Spleen (tissue), 11 donors: Measurements from ENCODE around the gene SESTD1. TPM values are rescaled to one million over a fixed set of nuclear protein-coding genes. Genes with fewer than 3 reads are reported as not detected.

Experiments
- DNase-seq: peaks from one replicate; pipeline ENCODE4 v3.0.0-alpha.2; 2020
- H3K27ac ChIP-seq, 8 donors: fragments of 200-600 bp; sonication (generic) in 7 of 8; 1 replicate in 4 of 8; 2 replicates in 4 of 8; pipeline versions ENCODE4 v1.5.0 to v1.8.0; 2016 to 2021; ENCODE audit warnings: inconsistent platforms in 4 of 8, mild to moderate bottlenecking in 4 of 8, moderate library complexity in 1 of 8
- H3K27me3 ChIP-seq, 7 donors: fragments of 200-600 bp; sonication (generic) in 6 of 7; replicated peaks in 1 of 7; 1 replicate in 4 of 7; 2 replicates in 3 of 7; pipeline versions ENCODE4 v1.5.0 to v1.8.0; 2016 to 2021; ENCODE audit warnings: inconsistent platforms in 3 of 7, mild to moderate bottlenecking in 1 of 7
- H3K36me3 ChIP-seq, 6 donors: fragments of 200-600 bp; sonication (generic) in 5 of 6; 1 replicate in 4 of 6; 2 replicates in 2 of 6; pipeline versions ENCODE4 v1.5.0 to v1.8.0; 2016 to 2021; ENCODE audit warnings: inconsistent platforms in 2 of 6
- H3K4me1 ChIP-seq, 6 donors: fragments of 200-600 bp; sonication (generic) in 5 of 6; 1 replicate in 3 of 6; 2 replicates in 3 of 6; pipeline versions ENCODE4 v1.5.0 to v1.8.0; 2016 to 2021; ENCODE audit warnings: inconsistent platforms in 3 of 6
- H3K4me3 ChIP-seq, 8 donors: fragments of 200-600 bp; sonication (generic) in 7 of 8; 1 replicate in 4 of 8; 2 replicates in 4 of 8; pipeline versions ENCODE4 v1.5.0 to v1.8.0; 2016 to 2021; ENCODE audit warnings: inconsistent platforms in 4 of 8, mild to moderate bottlenecking in 4 of 8, moderate library complexity in 2 of 8
- H3K9me3 ChIP-seq, 8 donors: fragments of 200-600 bp; sonication (generic) in 7 of 8; 1 replicate in 4 of 8; 2 replicates in 4 of 8; pipeline versions ENCODE4 v1.5.0 to v1.8.0; 2016 to 2021; ENCODE audit warnings: inconsistent platforms in 4 of 8
- CTCF ChIP-seq, 11 experiments: fragments of 200-600 bp in 7 of 11; fragments of 450-650 bp in 4 of 11; sonication (generic) in 4 of 11; IDR thresholded peaks in 8 of 11; conservative IDR thresholded peaks in 3 of 11; 1 replicate in 7 of 11; 2 replicates in 4 of 11; pipeline versions ENCODE4 v1.4.0 to v1.8.0; 2016 to 2021; ENCODE audit warnings: antibody characterized with exemption in 11 of 11, inconsistent platforms in 4 of 11, mild to moderate bottlenecking in 1 of 11
- POLR2A ChIP-seq, 3 donors: fragments of 450-650 bp; IDR thresholded peaks; one replicate each; pipeline ENCODE4 v1.5.1; 2017; ENCODE audit warnings: antibody characterized with exemption in 3 of 3, mild to moderate bottlenecking in 1 of 3
- POLR2AphosphoS5 ChIP-seq, 3 donors: sonication (generic); formaldehyde crosslinking; IDR thresholded peaks; one replicate each; pipeline ENCODE4 v1.5.1; 2017; ENCODE audit warnings: antibody characterized with exemption in 3 of 3
- WGBS, 5 donors: extraction: QIAGEN DNeasy Blood & Tissue Kit in 3 of 5; methylation state at CpG; one replicate each; pipeline versions ENCODE4 v1.1.5 to v1.1.7; 2013 to 2018; 5-methylcytosine and 5-hydroxymethylcytosine counted together
- intact Hi-C: fragments of 100-400 bp; cut with DNase I; formaldehyde crosslinking; loops from one replicate; pipeline ENCODE4 v1.15.0; 2023; ENCODE audit warnings: low total_unique reads
- polyA plus RNA-seq, 3 donors: library from polyadenylated mRNA; stranded (reverse); fragments of 200-250 nt; gene quantifications; one replicate each; pipeline ENCODE4 v1.2.1, GENCODE V29; 2013
- total RNA-seq, 7 donors: library from RNA; depleted of rRNA in 3 of 7; stranded (reverse); fragments of >200 nt in 3 of 7; fragmentation: NEBNext Ultra II Directional in 4 of 7; extraction: Animal tissue kit (Norgen Biotek cat#: 25700) in 4 of 7; gene quantifications; one replicate each; pipeline versions ENCODE4 v1.1.0 to v1.2.1, GENCODE V29; 2016 to 2021
- donor health status: healthy with polysubstance abuse.
- donor health status: DM: no; HTN: no; CAD: no; lungs with moderate emphysema.
- donor health status: DM: no; HTN: no; CAD: no.
- donor health status: Bipolar disorder and iron deficiency.
- donor health status: healthy.
- donor health status: DM: no; HTN: no; CAD: no.
- donor health status: DM: yes; HTN: yes; CAD: no.

The SESTD1 gene
- total and polyA plus RNA-seq, 10 donors = 5.5 to 51.7 (median 24.1) TPM

- intact Hi-C loops = no loop called here
- Histone ChIP-seq H3K27me3 (no peaks in the 10 kb centered on the region), H3K4me3 (no peak overlapping the region), H3K4me1 (peaks cover 8 to 94% (median 33%) of the 10 kb centered on the region in 6 donors), H3K27ac (peak overlapping the region in 4 of 8 donors; percentile 38 to 85 (median 60)), H3K36me3 (no peaks in the 10 kb centered on the region), H3K9me3 (peaks cover 0 to 23% (median 0%) of the 10 kb centered on the region in 8 donors)
- 9 to 17% (median 13%) methylated on average over 1 of the region's 1 CpG for WGBS, 5 donors
- DNase-seq = no peak
- no peak for TF ChIP-seq POLR2A (IDR thresholded peaks at IDR 0.05)
- no peak for TF ChIP-seq POLR2AphosphoS5 (IDR thresholded peaks at IDR 0.05)
- TF ChIP-seq CTCF (IDR thresholded peaks at IDR 0.05 in 8 of 11, conservative IDR thresholded peaks at IDR 0.05 in 3 of 11) = no peak
These were observed 11.4 kb downstream of the SESTD1 start for GRCh38 chr2:179253226-179253625.

GRCh38 chr2:179252423-179252822, 12.2 kb downstream of the SESTD1 start:
- DNase-seq = no peak
- intact Hi-C loops = no loop called here
- Histone ChIP-seq H3K36me3 (no peaks in the 10 kb centered on the region), H3K27ac (peak overlapping the region in 5 of 8 donors; percentile 36 to 85 (median 53)), H3K4me3 (no peak overlapping the region), H3K27me3 (no peaks in the 10 kb centered on the region), H3K9me3 (peaks cover 0 to 23% (median 0%) of the 10 kb centered on the region in 8 donors), H3K4me1 (peaks cover 11 to 96% (median 41%) of the 10 kb centered on the region in 6 donors)
- TF ChIP-seq POLR2AphosphoS5 (IDR thresholded peaks at IDR 0.05) = no peak
- TF ChIP-seq POLR2A (IDR thresholded peaks at IDR 0.05) = no peak
- no peak for TF ChIP-seq CTCF (IDR thresholded peaks at IDR 0.05 in 8 of 11, conservative IDR thresholded peaks at IDR 0.05 in 3 of 11)
- 52 to 57% (median 55%) methylated on average over 2 of the region's 2 CpGs for WGBS, 5 donors

GRCh38 chr2:179251870-179252269, 12.8 kb downstream of the SESTD1 start:
- intact Hi-C loops = no loop called here
- no peak for DNase-seq
- Histone ChIP-seq H3K36me3 (no peaks in the 10 kb centered on the region), H3K9me3 (peaks cover 0 to 23% (median 0%) of the 10 kb centered on the region in 8 donors), H3K4me1 (peaks cover 11 to 98% (median 44%) of the 10 kb centered on the region in 6 donors), H3K27ac (peak overlapping the region in 6 of 8 donors; percentile 15 to 85 (median 46)), H3K27me3 (no peaks in the 10 kb centered on the region), H3K4me3 (no peak overlapping the region)
- TF ChIP-seq CTCF (IDR thresholded peaks at IDR 0.05 in 8 of 11, conservative IDR thresholded peaks at IDR 0.05 in 3 of 11) = no peak
- no peak for TF ChIP-seq POLR2AphosphoS5 (IDR thresholded peaks at IDR 0.05)
- no peak for TF ChIP-seq POLR2A (IDR thresholded peaks at IDR 0.05)

GRCh38 chr2:179250848-179251504, 13.7 kb downstream of the SESTD1 start:
- 32 to 50% (median 36%) methylated on average over 1 of the region's 1 CpG for WGBS, 5 donors
- no peak overlapping the region for H3K4me3 ChIP-seq

More at GRCh38 chr2:179250848-179251504, 13.7 kb downstream of the SESTD1 start:
- intact Hi-C loops = no loop called here
- Histone ChIP-seq H3K36me3 (no peaks in the 10 kb centered on the region), H3K4me1 (peaks cover 11 to 99% (median 44%) of the 10 kb centered on the region in 6 donors), H3K27me3 (no peaks in the 10 kb centered on the region), H3K27ac (peak overlapping the region in 5 of 8 donors; percentile 15 to 85 (median 53)), H3K9me3 (peaks cover 0 to 18% (median 0%) of the 10 kb centered on the region in 8 donors)
- DNase-seq = no peak
- no peak for TF ChIP-seq CTCF (IDR thresholded peaks at IDR 0.05 in 8 of 11, conservative IDR thresholded peaks at IDR 0.05 in 3 of 11)
- no peak for TF ChIP-seq POLR2AphosphoS5 (IDR thresholded peaks at IDR 0.05)
- TF ChIP-seq POLR2A (IDR thresholded peaks at IDR 0.05) = no peak
